Stomach (tissue), 9 donors: Measurements from ENCODE around the gene ADARB2. TPM values are rescaled to one million over a fixed set of nuclear protein-coding genes. Genes with fewer than 3 reads are reported as not detected.

ENCODE experiments used
- DNase-seq, 2 donors: peaks; one replicate each; pipeline versions ENCODE4 v3.0.0 to v3.0.0-alpha.2; 2013 to 2019
- H3K27ac ChIP-seq, 5 donors: fragments of 200-600 bp in 4 of 5; sonication (generic) in 4 of 5; one replicate each; pipeline ENCODE4 v1.5.1; 2013 to 2019; ENCODE audit warnings: mild to moderate bottlenecking in 1 of 5, moderate library complexity in 1 of 5
- H3K27me3 ChIP-seq, 3 donors: fragments of 200-600 bp; sonication (generic); one replicate each; pipeline ENCODE4 v1.5.1; 2017 to 2019; ENCODE audit warnings: mixed run types in 1 of 3
- H3K36me3 ChIP-seq, 4 donors: fragments of 200-600 bp; sonication (generic); 1 replicate in 3 of 4; 2 replicates in 1 of 4; pipeline ENCODE4 v1.5.1; 2016 to 2019
- H3K4me1 ChIP-seq, 4 donors: fragments of 200-600 bp; sonication (generic); one replicate each; pipeline ENCODE4 v1.5.1; 2016 to 2019
- H3K4me3 ChIP-seq, 4 donors: fragments of 200-600 bp; sonication (generic) in 3 of 4; one replicate each; pipeline ENCODE4 v1.5.1; 2016 to 2019; ENCODE audit warnings: mild to moderate bottlenecking in 1 of 4
- H3K9me3 ChIP-seq, 4 donors: fragments of 200-600 bp; sonication (generic); one replicate each; pipeline ENCODE4 v1.5.1; 2016 to 2019
- CTCF ChIP-seq, 7 experiments: fragments of 450-650 bp in 4 of 7; fragments of 200-600 bp in 3 of 7; sonication (generic) in 3 of 7; IDR thresholded peaks; one replicate each; pipeline ENCODE4 v1.5.1; 2016 to 2019; ENCODE audit warnings: antibody characterized with exemption in 7 of 7, control low read depth in 2 of 7, mild to moderate bottlenecking in 1 of 7
- EP300 ChIP-seq: sonication (generic); formaldehyde crosslinking; IDR thresholded peaks from one replicate; pipeline ENCODE4 v1.6.1; 2017; ENCODE audit warnings: antibody characterized with exemption
- POLR2A ChIP-seq, 4 donors: fragments of 450-650 bp; IDR thresholded peaks; one replicate each; pipeline ENCODE4 v1.6.1; 2016; ENCODE audit warnings: antibody characterized with exemption in 4 of 4, control low read depth in 2 of 4, mild to moderate bottlenecking in 1 of 4, moderate library complexity in 1 of 4
- POLR2AphosphoS5 ChIP-seq, 3 donors: sonication (generic); formaldehyde crosslinking; IDR thresholded peaks; one replicate each; pipeline ENCODE4 v1.6.1; 2016; ENCODE audit warnings: antibody characterized with exemption in 3 of 3
- WGBS, 5 donors: extraction: QIAGEN DNeasy Blood & Tissue Kit in 3 of 5; methylation state at CpG; one replicate each; pipeline versions ENCODE4 v1.1.5 to v1.1.7; 2013 to 2018; 5-methylcytosine and 5-hydroxymethylcytosine counted together
- intact Hi-C: fragments of 100-400 bp; cut with DNase I; formaldehyde crosslinking; loops from one replicate; pipeline ENCODE4 v1.15.1; 2023; ENCODE audit warnings: low total_unique reads
- polyA plus RNA-seq, 3 donors: library from polyadenylated mRNA; stranded (reverse); fragments of 200-250 nt; gene quantifications; one replicate each; pipeline ENCODE4 v1.2.3, GENCODE V29; 2013
- total RNA-seq, 5 donors: library from RNA; depleted of rRNA; stranded (reverse); fragments of >200 nt; gene quantifications; one replicate each; pipeline versions ENCODE4 v1.1.0 to v1.2.3, GENCODE V29; 2014 to 2016
- donor health status: healthy with polysubstance abuse.
- donor health status: Bipolar disorder and iron deficiency.
- donor health status: healthy.

The ADARB2 gene
- total and polyA plus RNA-seq, 8 donors: 0.55 to 4.1 (median 1.4) TPM; not detected in 1

DNA sequence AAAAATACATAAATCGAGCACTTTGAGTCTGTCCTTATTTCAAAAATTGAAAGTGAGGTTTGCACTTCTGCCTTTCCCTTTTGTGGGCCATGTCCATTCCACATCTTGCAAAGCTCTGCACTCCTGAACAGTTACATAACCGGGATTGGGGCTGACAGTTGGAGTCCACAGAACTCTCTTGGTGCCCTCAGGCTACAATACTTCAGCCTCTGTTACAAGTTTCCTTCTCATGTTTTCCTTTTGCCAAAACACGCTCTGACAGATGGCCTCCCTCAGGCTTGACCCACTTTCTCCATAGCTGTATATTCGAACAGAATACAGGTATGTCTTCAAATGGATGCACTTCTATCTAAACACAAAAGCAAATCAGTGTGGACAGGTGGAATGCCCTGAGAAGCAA is 345.2 kb downstream of the ADARB2 start:
- Histone ChIP-seq H3K4me3 (no peak overlapping the region), H3K4me1 (no peaks in the 10 kb centered on the region), H3K36me3 (no peaks in the 10 kb centered on the region), H3K9me3 (no peaks in the 10 kb centered on the region), H3K27ac (no peak overlapping the region), H3K27me3 (no peaks in the 10 kb centered on the region)
- DNase-seq: no peak
- intact Hi-C loops: no loop called here
- 75 to 86% (median 78%) methylated on average over 4 of the region's 4 CpGs for WGBS, 5 donors
- no peak for TF ChIP-seq POLR2AphosphoS5 (IDR thresholded peaks at IDR 0.05)
- TF ChIP-seq POLR2A (IDR thresholded peaks at IDR 0.05): no peak
- no peak for TF ChIP-seq EP300
- TF ChIP-seq CTCF (IDR thresholded peaks at IDR 0.05): no peak

DNA sequence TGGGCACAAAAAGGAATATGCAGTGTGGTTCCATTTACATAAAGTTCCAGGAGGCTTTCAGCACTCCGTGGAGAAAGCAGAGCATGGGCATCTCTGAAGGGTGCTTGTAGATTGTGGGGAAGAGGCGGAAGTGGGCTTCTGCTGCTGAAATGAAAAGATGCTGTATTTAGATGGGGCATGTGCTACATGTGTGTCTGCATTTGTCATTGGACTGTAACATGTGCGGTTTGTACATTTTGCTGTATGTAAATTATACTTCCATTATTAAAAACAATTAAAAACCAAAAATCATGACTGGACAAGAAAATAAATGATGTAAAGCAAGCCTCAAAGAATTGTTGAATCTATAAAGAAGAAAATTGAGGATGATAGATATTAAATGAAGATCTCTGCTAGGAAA is 347.1 kb downstream of the ADARB2 start:
- H3K27me3 ChIP-seq: no peaks in the 10 kb centered on the region
- intact Hi-C loops: no loop called here
- no peak for DNase-seq
- H3K27ac ChIP-seq: no peak overlapping the region
- no peaks in the 10 kb centered on the region for H3K9me3 ChIP-seq
- no peak overlapping the region for H3K4me3 ChIP-seq
- TF ChIP-seq POLR2A (IDR thresholded peaks at IDR 0.05): no peak
- no peaks in the 10 kb centered on the region for H3K36me3 ChIP-seq
- 80 to 92% (median 88%) methylated on average over 3 of the region's 3 CpGs for WGBS, 5 donors
- H3K4me1 ChIP-seq: no peaks in the 10 kb centered on the region

DNA sequence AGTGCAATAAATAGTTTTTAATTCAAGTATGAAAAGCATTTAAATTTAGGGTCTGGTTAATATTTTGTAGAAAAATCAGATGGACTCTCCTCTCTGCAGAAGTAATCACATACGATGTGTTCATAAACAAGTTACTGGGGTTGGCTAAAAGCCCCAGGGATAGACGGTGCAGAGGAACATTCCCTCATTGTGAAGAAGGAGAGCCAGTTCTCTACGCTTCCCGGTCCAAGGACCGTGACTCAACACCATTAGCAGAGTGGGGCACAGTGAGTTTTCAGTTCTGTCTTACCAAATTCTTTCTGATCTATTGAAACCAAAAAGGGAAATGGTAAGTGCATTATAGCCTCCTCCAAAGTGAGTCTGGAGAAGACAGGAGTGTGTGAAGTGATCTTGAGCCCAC is 353.3 kb downstream of the ADARB2 start:
- no peak overlapping the region for H3K27ac ChIP-seq
- H3K4me1 ChIP-seq: no peaks in the 10 kb centered on the region
- no peaks in the 10 kb centered on the region for H3K36me3 ChIP-seq
- H3K9me3 ChIP-seq: no peaks in the 10 kb centered on the region
- no peak for TF ChIP-seq POLR2AphosphoS5 (IDR thresholded peaks at IDR 0.05)
- TF ChIP-seq EP300: no peak
- no peak for TF ChIP-seq CTCF (IDR thresholded peaks at IDR 0.05)
- TF ChIP-seq POLR2A (IDR thresholded peaks at IDR 0.05): no peak
- H3K27me3 ChIP-seq: peaks cover 0 to 36% (median 7%) of the 10 kb centered on the region in 3 donors
- 61 to 72% (median 68%) methylated on average over 5 of the region's 5 CpGs for WGBS, 5 donors
- DNase-seq: peak in 1 of 2 donors; percentile 10
- H3K4me3 ChIP-seq: no peak overlapping the region
- intact Hi-C loops: no loop called here

- no peaks in the 10 kb centered on the region for H3K36me3 ChIP-seq
- 83 to 88% (median 86%) methylated on average over 13 of the region's 13 CpGs for WGBS, 5 donors
- peaks cover 0 to 49% (median 17%) of the 10 kb centered on the region in 3 donors for H3K27me3 ChIP-seq
- no peaks in the 10 kb centered on the region for H3K9me3 ChIP-seq
- no peak overlapping the region for H3K4me3 ChIP-seq
- no peak overlapping the region for H3K27ac ChIP-seq
- no peaks in the 10 kb centered on the region for H3K4me1 ChIP-seq
- DNase-seq: peak in 1 of 2 donors; percentile 22
- intact Hi-C loops: no loop called here
- TF ChIP-seq EP300 (no peak), CTCF (IDR thresholded peaks at IDR 0.05) (no peak), POLR2AphosphoS5 (IDR thresholded peaks at IDR 0.05) (no peak), POLR2A (IDR thresholded peaks at IDR 0.05) (no peak)
These were observed 354.6 kb downstream of the ADARB2 start for GRCh38 chr10:1382711-1383110.

- H3K27me3 ChIP-seq: peaks cover 0 to 62% (median 17%) of the 10 kb centered on the region in 3 donors
- DNase-seq: peak in 1 of 2 donors; percentile 9
These were observed 356.0 kb downstream of the ADARB2 start for GRCh38 chr10:1381339-1381738.

More at GRCh38 chr10:1381339-1381738, 356.0 kb downstream of the ADARB2 start:
- 77 to 83% (median 79%) methylated on average over 5 of the region's 5 CpGs for WGBS, 5 donors
- Histone ChIP-seq H3K4me3 (no peak overlapping the region), H3K36me3 (no peaks in the 10 kb centered on the region), H3K4me1 (no peaks in the 10 kb centered on the region), H3K9me3 (no peaks in the 10 kb centered on the region), H3K27ac (no peak overlapping the region)
- intact Hi-C loops: no loop called here
- no peak for TF ChIP-seq POLR2A (IDR thresholded peaks at IDR 0.05)
- no peak for TF ChIP-seq POLR2AphosphoS5 (IDR thresholded peaks at IDR 0.05)
